ENCODE measurements around the gene CD101.

CD101 gene

DNA sequence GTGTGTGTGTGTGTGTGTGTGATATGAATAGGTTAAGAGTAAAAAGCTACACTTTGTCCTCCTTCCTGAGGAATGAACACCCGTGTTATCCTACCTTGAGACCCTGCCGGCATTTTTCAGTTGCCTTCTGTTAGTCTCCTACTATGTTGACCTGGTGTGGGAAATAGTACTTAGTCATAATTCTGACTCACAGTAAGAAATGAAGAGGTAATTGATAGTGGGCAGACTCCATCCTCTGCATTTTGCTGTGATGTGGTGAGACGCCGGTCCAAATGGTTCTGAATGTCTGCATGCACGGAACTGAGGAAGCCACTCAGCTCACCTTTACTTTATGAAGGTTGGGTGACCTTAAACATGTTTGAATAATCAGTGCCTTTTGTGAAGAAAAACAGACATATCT, 12.6 kb downstream of the CD101 start:
- DNase-seq (ENCODE audit: low read depth in 2 of 2, low spot score in 1 of 2) = no peak

DNA sequence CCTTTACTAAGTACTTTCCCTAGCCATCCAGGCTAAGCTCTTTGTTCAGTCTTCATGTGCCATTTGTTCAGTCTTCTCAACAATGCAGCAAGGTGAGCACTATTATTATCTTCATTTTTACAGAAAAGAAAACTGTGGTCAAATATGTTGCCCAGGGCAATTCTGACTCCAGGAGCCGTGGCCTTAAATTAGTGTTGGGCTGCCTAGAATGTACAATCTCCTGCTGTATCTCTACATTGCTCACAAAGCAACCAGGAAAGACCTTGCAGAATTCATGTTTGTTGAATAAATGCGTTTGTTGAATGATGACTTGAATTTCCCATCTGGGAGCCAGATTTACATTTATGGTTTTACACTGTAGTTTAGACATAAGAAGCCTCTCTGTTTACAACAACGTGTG, 14.2 kb downstream of the CD101 start:
- no peak for DNase-seq (ENCODE audit: low read depth in 2 of 2, low spot score in 1 of 2)

GRCh38 chr1:117017062-117017461, 15.5 kb downstream of the CD101 start:
- no peak for DNase-seq (ENCODE audit: low read depth in 2 of 2, low spot score in 1 of 2)

DNA sequence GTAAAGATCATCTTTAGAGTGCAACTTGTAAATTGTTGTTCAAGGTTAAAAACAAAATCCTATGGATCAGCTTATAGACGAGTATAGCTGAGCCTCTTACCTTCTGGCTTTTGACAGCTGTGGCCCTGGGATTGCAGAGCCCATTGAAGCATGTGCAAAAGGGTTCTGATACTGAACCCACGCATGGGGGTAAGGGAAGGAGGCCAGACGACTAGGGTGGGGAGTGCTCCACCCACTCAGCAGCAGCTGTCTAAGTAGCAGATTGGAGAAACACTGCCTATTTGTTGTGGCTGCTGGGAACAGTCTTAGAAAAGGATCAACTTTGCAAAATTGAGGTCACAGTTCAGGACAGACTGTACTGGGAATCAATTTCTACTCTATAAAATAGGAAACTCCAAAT, 16.1 kb downstream of the CD101 start:
- no peak for DNase-seq (ENCODE audit: low read depth in 2 of 2, low spot score in 1 of 2)

- DNase-seq (ENCODE audit: low read depth in 2 of 2, low spot score in 1 of 2) = no peak
Measured at GRCh38 chr1:117020526-117021156, 19.1 kb downstream of the CD101 start.

GRCh38 chr1:117022114-117022513, 20.6 kb downstream of the CD101 start:
- DNase-seq (ENCODE audit: low read depth in 2 of 2, low spot score in 1 of 2) = no peak

GRCh38 chr1:117025568-117025967, 24.0 kb downstream of the CD101 start:
- DNase-seq (ENCODE audit: low read depth in 2 of 2, low spot score in 1 of 2) = no peak

DNA sequence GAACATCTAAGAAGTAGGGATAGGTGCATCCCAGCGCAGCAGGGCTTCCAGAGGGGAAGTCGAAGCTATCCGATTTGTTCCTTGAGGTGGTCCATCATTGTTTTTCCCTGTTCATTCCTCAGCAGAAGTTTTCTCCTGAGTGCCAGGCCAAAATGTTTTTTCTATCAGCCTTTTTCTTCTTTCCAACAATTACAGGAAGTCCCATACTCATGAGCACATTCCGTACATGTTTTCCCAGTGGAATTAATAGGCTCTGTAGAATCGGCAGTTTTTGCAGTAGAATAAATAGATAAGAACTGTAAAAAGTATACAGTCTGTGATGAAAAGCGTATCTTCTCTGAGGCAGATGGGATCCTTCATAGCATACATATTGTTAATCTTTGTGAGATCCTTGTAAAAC, 24.8 kb downstream of the CD101 start:
- DNase-seq (ENCODE audit: low read depth in 2 of 2, low spot score in 1 of 2) = no peak

GRCh38 chr1:117029685-117030084, 28.1 kb downstream of the CD101 start:
- no peak for DNase-seq (ENCODE audit: low read depth in 2 of 2, low spot score in 1 of 2)

DNA sequence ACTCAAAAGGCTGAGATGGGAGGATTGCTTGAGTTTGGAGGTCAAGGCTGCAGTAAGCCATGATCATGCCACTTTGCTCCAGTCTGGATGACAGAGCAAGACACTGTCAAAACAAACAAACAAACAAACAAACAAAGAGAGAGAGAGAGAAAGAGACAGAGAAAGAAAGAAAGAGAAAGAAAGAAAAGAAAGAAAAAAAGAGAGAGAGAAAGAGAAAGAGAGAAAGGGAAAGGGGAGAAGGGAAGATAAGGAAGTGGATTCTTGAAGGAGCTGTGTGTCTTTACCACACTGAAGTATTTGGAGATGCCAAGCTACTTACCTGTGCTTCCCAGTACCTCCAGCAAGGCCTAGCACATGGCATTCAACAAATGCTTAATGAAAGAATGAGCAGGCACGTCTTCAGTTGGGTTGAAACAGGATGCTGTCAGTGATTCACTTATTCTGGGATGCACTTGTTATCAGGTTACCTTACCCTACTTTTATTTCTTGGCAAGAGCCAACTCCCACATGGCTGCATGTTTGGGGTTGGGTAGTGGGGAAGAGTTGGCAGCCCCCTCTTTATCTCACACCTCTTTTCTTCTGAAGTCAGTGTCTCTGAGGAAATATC, 28.8 kb downstream of the CD101 start:
- no peak for DNase-seq (ENCODE audit: low read depth in 2 of 2, low spot score in 1 of 2)

DNA sequence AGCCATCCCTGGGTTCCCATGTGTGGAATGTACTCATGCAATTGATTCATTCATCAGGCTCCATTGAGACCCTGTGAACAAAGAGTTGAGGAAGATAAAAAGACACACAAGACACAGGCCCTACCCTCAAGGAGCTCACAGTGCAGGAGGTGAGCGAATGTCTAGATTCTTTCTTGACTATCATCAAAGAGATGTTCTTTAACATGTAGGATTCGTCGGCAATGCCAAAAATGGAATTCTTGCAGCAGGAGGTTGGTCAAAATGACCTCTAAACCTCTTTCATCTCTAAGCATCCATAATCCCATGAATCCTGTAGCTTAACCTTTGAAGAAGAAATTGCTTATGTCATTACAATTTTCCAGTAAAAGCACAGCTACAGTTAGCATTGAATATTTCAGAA, 30.7 kb downstream of the CD101 start:
- DNase-seq (ENCODE audit: low read depth in 2 of 2, low spot score in 1 of 2) = no peak

GRCh38 chr1:117032681-117033539, 31.4 kb downstream of the CD101 start:
- DNase-seq (ENCODE audit: low read depth in 2 of 2, low spot score in 1 of 2) = no peak

DNA sequence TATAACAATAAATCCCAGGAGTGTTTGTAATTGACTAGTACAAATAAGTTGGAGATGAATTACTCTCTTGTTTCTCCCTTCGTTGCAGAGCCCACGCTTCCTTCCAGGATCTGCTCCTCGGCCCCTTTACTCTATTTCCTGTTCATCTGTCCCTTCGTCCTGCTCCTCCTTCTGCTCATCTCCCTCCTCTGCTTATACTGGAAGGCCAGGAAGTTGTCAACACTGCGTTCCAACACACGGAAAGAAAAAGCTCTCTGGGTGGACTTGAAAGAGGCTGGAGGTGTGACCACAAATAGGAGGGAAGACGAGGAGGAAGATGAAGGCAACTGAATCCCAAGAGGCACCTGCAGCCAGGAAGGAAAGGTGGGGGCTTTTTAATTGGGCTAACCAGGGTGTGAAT, 32.2 kb downstream of the CD101 start:
- DNase-seq (ENCODE audit: low read depth in 2 of 2, low spot score in 1 of 2) = no peak

DNA sequence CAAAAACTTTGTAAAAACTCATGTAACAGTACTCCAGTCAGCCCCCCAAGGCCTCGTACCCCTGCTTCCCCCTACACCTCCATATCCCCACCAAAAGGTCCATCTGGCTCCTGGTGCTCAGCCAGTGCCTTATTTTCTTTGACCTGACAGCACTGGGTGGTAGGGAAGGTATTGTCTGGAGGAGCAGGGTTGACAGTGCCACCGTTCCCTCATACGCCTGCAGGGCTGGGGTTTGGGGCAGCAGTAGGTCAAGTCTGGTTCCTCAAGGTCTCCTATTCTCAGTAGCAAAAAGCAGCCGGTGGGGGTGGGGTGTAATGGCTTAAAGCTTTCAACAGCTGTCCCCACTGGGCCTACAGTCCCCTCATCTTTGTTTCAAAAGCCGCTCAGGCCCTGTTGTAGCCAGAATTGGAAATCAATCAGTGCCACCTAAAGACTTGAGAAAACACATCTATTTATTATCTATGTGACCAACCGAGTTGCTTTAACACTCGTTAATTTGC, 33.3 kb downstream of the CD101 start:
- no peak for DNase-seq (ENCODE audit: low read depth in 2 of 2, low spot score in 1 of 2)

DNA sequence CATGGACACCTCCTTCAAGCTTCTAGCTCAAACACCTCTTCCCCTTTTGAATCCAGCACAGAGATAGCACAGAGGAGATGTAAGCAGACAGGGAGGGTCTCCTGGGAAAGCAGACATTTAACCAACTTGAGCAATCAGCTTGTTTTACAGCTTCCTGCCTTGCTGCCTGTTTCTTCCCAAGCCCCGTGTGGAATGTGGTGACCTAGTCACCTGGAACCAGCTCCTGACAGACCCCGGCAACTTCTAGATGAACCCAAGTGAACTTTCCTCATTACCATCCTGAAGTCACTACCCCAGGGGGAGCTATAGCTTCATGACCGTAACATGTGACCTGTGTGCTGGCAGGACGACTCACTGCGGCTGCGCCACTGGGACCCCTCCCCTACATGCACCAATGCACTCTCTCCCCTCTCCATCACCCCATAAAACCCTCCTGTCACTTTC, 34.5 kb downstream of the CD101 start:
- no peak for DNase-seq (ENCODE audit: low read depth in 2 of 2, low spot score in 1 of 2)

- no peak for DNase-seq (ENCODE audit: low read depth in 2 of 2, low spot score in 1 of 2)
Measured at GRCh38 chr1:117037802-117038201, 36.2 kb downstream of the CD101 start.

- no peak for DNase-seq (ENCODE audit: low read depth in 2 of 2, low spot score in 1 of 2)
Measured at GRCh38 chr1:117038236-117038635, 36.7 kb downstream of the CD101 start.

DNA sequence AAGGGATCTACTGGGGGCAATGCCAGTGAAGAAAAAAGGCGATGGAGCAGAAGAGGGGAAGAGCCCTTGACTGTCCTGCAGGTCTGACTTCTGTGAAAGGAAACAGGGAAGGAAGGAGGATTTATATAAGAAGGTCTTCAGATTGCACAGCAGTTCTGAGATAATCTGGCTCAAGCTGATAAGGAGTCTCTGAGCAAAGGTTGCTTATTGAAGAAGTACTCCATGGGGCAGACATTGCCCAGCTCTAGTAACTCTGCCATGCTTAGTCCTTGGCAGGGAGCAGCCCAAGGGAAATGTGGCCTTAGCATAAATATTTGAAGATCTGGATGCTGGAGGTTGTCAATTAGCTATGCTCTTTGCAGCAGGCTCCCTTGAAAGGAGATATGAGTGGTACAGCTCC, 42.7 kb downstream of the CD101 start:
- DNase-seq (ENCODE audit: low read depth in 2 of 2, low spot score in 1 of 2) = no peak

DNA sequence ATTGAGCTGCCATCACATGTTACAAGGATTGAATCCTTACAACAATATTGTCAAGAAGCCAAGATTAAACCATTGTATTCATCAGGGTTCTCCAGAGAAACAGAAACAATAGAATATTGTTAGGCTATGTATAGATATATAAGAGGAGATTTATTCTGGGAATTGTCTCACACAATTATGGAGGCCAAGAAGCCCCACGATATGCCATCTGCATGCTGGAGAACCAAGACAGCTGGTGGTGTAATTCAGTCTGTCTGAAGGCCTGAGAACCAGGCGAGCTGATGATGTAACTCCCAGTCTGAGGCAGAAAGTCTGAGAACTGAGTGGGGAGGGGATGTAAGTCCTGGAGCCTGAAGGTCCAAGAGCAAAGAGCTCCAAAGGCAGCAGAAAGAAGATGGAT, 44.1 kb downstream of the CD101 start:
- no peak for DNase-seq (ENCODE audit: low read depth in 2 of 2, low spot score in 1 of 2)

GRCh38 chr1:117046781-117047180, 45.2 kb downstream of the CD101 start:
- DNase-seq (ENCODE audit: low read depth in 2 of 2, low spot score in 1 of 2) = no peak

GRCh38 chr1:117047271-117047670, 45.7 kb downstream of the CD101 start:
- no peak for DNase-seq (ENCODE audit: low read depth in 2 of 2, low spot score in 1 of 2)

- no peak for DNase-seq (ENCODE audit: low read depth in 2 of 2, low spot score in 1 of 2)
Measured at GRCh38 chr1:117049857-117050256, 48.3 kb downstream of the CD101 start.

All from stimulated activated CD8-positive, alpha-beta memory T cell treated with anti-CD3 and anti-CD28 coated beads, Interleukin-4, amount 100 ng/mL, for 1 hour (primary cell).